Measurements from ENCODE around the gene CDKL5. TPM values are rescaled to one million over a fixed set of nuclear protein-coding genes. Genes with fewer than 3 reads are reported as not detected.

CDKL5 gene
- total RNA-seq, 1 experiment from 2014 or later: 4.2 TPM

- Histone ChIP-seq H3K9me2 (ENCODE audit: insufficient read depth) (no peaks in the 10 kb centered on the region), H3K27ac (no peak overlapping the region), H3K4me3 (no peak overlapping the region), H4K20me1 (ENCODE audit: insufficient read depth) (no peaks in the 10 kb centered on the region), H3K4me2 (no peak overlapping the region), H3K79me2 (ENCODE audit: low read depth) (no peaks in the 10 kb centered on the region), H3K27me3 (ENCODE audit: insufficient read depth, low read depth) (no peaks in the 10 kb centered on the region), H3K9me3 (ENCODE audit: insufficient read depth, low read depth) (no peaks in the 10 kb centered on the region), H2AFZ (no peak overlapping the region), H3K36me3 (ENCODE audit: low read depth) (no peaks in the 10 kb centered on the region), H3K4me1 (replicated peaks; ENCODE audit: insufficient read depth) (no peaks in the 10 kb centered on the region), H3F3A (ENCODE audit: insufficient read depth, low read depth) (no peaks in the 10 kb centered on the region)
- DNase-seq: no peak
- BruUV-seq (replicated peaks): no TSS peak
- ChIA-PET CTCF (no interaction called here), POLR2A (ENCODE audit: unreplicated experiment) (no interaction called here)
- intact Hi-C loops (cut with micrococcal nuclease; ENCODE audit: unreplicated experiment): no loop called here
- no peak for TF ChIP-seq EZH2 (IDR thresholded peaks at IDR 0.05; ENCODE audit: low read depth)
- no peak for TF ChIP-seq CTCF (conservative IDR thresholded peaks at IDR 0.05)
These were observed 118.3 kb downstream of the CDKL5 start for GRCh38 chrX:18543738-18544137.

GRCh38 chrX:18545771-18546170, 120.4 kb downstream of the CDKL5 start:
- TF ChIP-seq CTCF (conservative IDR thresholded peaks at IDR 0.05) (no peak), EZH2 (IDR thresholded peaks at IDR 0.05; ENCODE audit: low read depth) (no peak)
- Histone ChIP-seq H3K79me2 (ENCODE audit: low read depth) (no peaks in the 10 kb centered on the region), H2AFZ (no peak overlapping the region), H3K9me3 (ENCODE audit: insufficient read depth, low read depth) (no peaks in the 10 kb centered on the region), H3F3A (ENCODE audit: insufficient read depth, low read depth) (no peaks in the 10 kb centered on the region), H3K9me2 (ENCODE audit: insufficient read depth) (no peaks in the 10 kb centered on the region), H3K4me3 (no peak overlapping the region), H3K27ac (no peak overlapping the region), H3K4me2 (no peak overlapping the region), H4K20me1 (ENCODE audit: insufficient read depth) (no peaks in the 10 kb centered on the region), H3K27me3 (ENCODE audit: insufficient read depth, low read depth) (no peaks in the 10 kb centered on the region), H3K36me3 (ENCODE audit: low read depth) (no peaks in the 10 kb centered on the region), H3K4me1 (replicated peaks; ENCODE audit: insufficient read depth) (no peaks in the 10 kb centered on the region)
- no peak for DNase-seq
- POLR2A ChIA-PET (ENCODE audit: unreplicated experiment): no interaction called here
- intact Hi-C loops (cut with micrococcal nuclease; ENCODE audit: unreplicated experiment): no loop called here
- CTCF ChIA-PET: interaction anchor here (0.7 kb wide), 1 partner anchor 124 kb away, joined by 3 read pairs; no protein-coding TSS in a partner anchor
- no TSS peak for BruUV-seq (replicated peaks)

- BruUV-seq (replicated peaks): no TSS peak
- H3K4me2 ChIP-seq: no peak overlapping the region
- no peaks in the 10 kb centered on the region for H3K9me2 ChIP-seq (ENCODE audit: insufficient read depth)
- POLR2A ChIA-PET (ENCODE audit: unreplicated experiment): no interaction called here
- H4K20me1 ChIP-seq (ENCODE audit: insufficient read depth): no peaks in the 10 kb centered on the region
- TF ChIP-seq EZH2 (IDR thresholded peaks at IDR 0.05; ENCODE audit: low read depth) (no peak), CTCF (conservative IDR thresholded peaks at IDR 0.05) (no peak)
- no peaks in the 10 kb centered on the region for H3K9me3 ChIP-seq (ENCODE audit: insufficient read depth, low read depth)
- no peak overlapping the region for H2AFZ ChIP-seq
- no peaks in the 10 kb centered on the region for H3K36me3 ChIP-seq (ENCODE audit: low read depth)
- no peaks in the 10 kb centered on the region for H3F3A ChIP-seq (ENCODE audit: insufficient read depth, low read depth)
- no peaks in the 10 kb centered on the region for H3K79me2 ChIP-seq (ENCODE audit: low read depth)
- CTCF ChIA-PET: no interaction called here
- no peak for DNase-seq
- H3K4me1 ChIP-seq (replicated peaks; ENCODE audit: insufficient read depth): no peaks in the 10 kb centered on the region
- intact Hi-C loops (cut with micrococcal nuclease; ENCODE audit: unreplicated experiment): no loop called here
- H3K27me3 ChIP-seq (ENCODE audit: insufficient read depth, low read depth): no peaks in the 10 kb centered on the region
- no peak overlapping the region for H3K4me3 ChIP-seq
- no peak overlapping the region for H3K27ac ChIP-seq
These were observed 123.6 kb downstream of the CDKL5 start for GRCh38 chrX:18548996-18549395.

Measured in PC-9 (cell line).